RWPE1 (cell line): Measurements from ENCODE around the gene VPS37B.
A peak's percentile ranks its signal among the peaks of the same experiment; 100 is the strongest.

ENCODE experiments used
- CTCF ChIA-PET: fragments of 350-600 bp; sonication (Branson Sonifier 250); formaldehyde crosslinking; extraction: SDS; loops from one replicate; lab custom pipeline; 2021; lab: Yijun Ruan, JAX
- POLR2A ChIA-PET: fragments of 400-600 bp; formaldehyde crosslinking; extraction: SDS; loops from one replicate; lab custom pipeline; 2020; ENCODE audit warnings: antibody characterized with exemption; ENCODE audit not compliant: low non-redundant PET; lab: Yijun Ruan, JAX
- DNase-seq: peaks from one replicate; pipeline ENCODE4 v3.0.0; 2012; ENCODE audit warnings: low spot score
- H3K27ac ChIP-seq: fragments of 450-650 bp; 2 replicates; pipeline ENCODE4 v1.5.1; 2017
- CTCF ChIP-seq: fragments of 450-650 bp; conservative IDR thresholded peaks from 2 replicates; pipeline ENCODE4 v1.5.1; 2017; ENCODE audit warnings: low read depth, mild to moderate bottlenecking

Gene VPS37B

DNA sequence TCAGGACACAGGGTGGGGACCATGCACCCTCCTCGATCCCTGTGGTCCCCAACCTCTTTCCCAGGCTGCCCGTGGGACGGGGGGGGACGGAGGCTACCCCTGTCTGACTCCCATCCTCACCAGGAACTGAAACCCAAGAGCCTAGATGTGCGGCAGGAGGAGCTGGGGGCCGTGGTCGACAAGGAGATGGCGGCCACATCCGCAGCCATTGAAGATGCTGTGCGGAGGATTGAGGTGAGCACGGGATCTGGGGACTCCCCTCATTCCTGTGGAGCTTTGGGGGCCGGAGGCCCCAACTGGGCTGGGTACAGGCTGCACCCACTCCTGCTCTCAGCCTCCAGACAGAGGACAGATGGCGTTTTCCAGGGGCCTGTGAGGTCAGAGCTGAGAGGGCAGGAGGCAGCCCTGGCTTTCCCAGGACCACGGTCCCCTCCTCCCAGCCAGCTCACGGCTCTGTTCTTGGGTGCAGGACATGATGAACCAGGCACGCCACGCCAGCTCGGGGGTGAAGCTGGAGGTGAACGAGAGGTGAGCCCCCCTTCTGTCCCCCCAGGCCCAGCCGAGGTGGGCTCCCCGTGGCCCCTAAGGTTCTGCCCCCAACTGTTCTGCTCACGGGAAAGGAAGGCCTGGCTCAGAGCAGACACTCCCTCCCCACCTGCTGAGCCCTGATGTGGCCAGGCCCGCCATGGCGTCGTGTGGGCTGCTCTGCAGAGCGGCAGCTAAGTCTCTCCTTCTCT is 36.5 kb downstream of the VPS37B start:
- CTCF ChIA-PET, result interaction anchor here (0.6 to 1.9 kb wide), 12 partner anchors 12 to 398 kb away, joined by 3 to 9 read pairs (median 4); no protein-coding TSS in a partner anchor
- no peak for TF ChIP-seq CTCF
- peak overlapping the region; percentile 95 for H3K27ac ChIP-seq
- POLR2A ChIA-PET, result no interaction called here
- no peak for DNase-seq

- no peak for DNase-seq
- peak overlapping the region; percentile 95 for H3K27ac ChIP-seq
- ChIA-PET POLR2A (no interaction called here), CTCF (interaction anchor here (0.5 to 0.9 kb wide), 5 partner anchors 35 to 94 kb away, joined by 3 to 4 read pairs (median 3); no protein-coding TSS in a partner anchor)
- TF ChIP-seq CTCF, result no peak
Measured at GRCh38 chr12:122858591-122859302, 37.2 kb downstream of the VPS37B start.

GRCh38 chr12:122858171-122858570 is 37.8 kb downstream of the VPS37B start:
- ChIA-PET POLR2A (no interaction called here), CTCF (interaction anchor here (0.9 kb wide), 1 partner anchor 36 kb away, joined by 3 read pairs; no protein-coding TSS in a partner anchor)
- no peak for DNase-seq
- no peak for TF ChIP-seq CTCF
- H3K27ac ChIP-seq, result peak overlapping the region; percentile 95

DNA sequence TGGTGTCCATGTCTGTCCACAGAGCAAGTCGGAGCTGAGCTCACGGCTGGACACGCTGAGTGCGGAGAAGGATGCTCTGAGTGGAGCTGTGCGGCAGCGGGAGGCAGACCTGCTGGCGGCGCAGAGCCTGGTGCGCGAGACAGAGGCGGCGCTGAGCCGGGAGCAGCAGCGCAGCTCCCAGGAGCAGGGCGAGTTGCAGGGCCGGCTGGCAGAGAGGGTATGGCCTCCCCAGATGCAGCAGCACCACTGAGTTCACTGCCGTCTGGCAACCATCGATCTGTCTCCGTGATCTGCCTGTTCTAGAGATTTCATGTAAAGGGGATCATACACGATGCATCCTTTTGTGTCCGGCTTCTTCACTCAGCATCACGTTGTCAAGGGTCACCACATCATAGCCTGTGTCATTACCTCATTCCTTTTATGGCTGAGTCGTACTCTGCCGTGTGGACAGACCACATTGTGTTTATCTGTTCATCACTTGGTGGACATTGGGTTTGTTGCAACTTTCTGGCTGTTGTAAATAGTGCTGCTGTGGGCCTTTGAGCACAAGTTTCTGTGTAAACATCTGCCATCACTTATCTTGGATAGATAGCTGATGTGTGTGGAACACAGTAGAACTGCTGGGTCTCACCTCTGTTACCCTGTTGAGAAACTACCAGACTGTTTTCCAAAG is 38.8 kb downstream of the VPS37B start:
- TF ChIP-seq CTCF, result no peak
- peak overlapping the region; percentile 26 for H3K27ac ChIP-seq
- ChIA-PET CTCF (interaction anchor here (0.6 to 0.9 kb wide), 2 partner anchors 37 to 255 kb away, joined by 3 read pairs; no protein-coding TSS in a partner anchor), POLR2A (no interaction called here)
- no peak for DNase-seq

DNA sequence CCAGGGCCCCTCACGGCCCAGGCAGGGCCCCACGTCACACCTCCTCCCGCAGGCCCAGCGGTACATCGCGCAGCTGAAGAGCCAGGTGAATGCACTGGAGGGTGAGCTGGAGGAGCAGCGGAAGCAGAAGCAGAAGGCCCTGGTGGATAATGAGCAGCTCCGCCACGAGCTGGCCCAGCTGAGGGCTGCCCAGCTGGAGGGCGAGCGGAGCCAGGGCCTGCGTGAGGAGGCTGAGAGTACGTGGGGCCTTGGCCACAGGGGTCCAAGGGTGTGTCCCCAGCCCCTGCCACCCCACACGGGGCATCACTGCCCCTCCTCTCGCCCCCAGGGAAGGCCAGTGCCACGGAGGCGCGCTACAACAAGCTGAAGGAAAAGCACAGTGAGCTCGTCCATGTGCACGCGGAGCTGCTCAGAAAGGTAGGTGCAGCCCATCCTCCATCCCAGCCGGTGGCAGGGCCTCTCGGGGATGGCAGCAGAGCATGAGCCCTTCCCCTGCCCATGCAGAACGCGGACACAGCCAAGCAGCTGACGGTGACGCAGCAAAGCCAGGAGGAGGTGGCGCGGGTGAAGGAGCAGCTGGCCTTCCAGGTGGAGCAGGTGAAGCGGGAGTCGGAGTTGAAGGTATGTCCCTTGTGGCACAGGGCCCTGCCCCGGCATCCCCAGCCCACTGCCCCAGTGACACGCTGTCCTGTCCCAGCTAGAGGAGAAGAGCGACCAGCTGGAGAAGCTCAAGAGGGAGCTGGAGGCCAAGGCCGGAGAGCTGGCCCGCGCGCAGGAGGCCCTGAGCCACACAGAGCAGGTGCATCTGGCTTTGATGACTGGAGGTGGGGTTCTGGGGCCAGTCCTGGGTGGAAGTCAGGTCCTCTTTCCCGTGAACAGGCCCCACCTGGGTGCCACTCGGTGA is 39.7 kb downstream of the VPS37B start:
- POLR2A ChIA-PET, result interaction anchor here (0.6 kb wide), 1 partner anchor 74 kb away, joined by 10 read pairs; no protein-coding TSS in a partner anchor

More for the DNA sequence above, 39.7 kb downstream of the VPS37B start:
- H3K27ac ChIP-seq, result peak overlapping the region; percentile 26
- no peak for DNase-seq
- no peak for TF ChIP-seq CTCF
- CTCF ChIA-PET, result interaction anchor here (1.3 kb wide), 1 partner anchor 62 kb away, joined by 3 read pairs; no protein-coding TSS in a partner anchor
